Stomach (tissue), 4 donors: ENCODE data around the gene ERVK3-1.

Experiments used
- CTCF ChIP-seq, 7 experiments: fragments of 450-650 bp in 4 of 7; fragments of 200-600 bp in 3 of 7; sonication (generic) in 3 of 7; IDR thresholded peaks; one replicate each; pipeline ENCODE4 v1.5.1; 2016 to 2019; ENCODE audit warnings: antibody characterized with exemption in 7 of 7, control low read depth in 2 of 7, mild to moderate bottlenecking in 1 of 7
- EP300 ChIP-seq: sonication (generic); formaldehyde crosslinking; IDR thresholded peaks from one replicate; pipeline ENCODE4 v1.6.1; 2017; ENCODE audit warnings: antibody characterized with exemption
- POLR2A ChIP-seq, 4 donors: fragments of 450-650 bp; IDR thresholded peaks; one replicate each; pipeline ENCODE4 v1.6.1; 2016; ENCODE audit warnings: antibody characterized with exemption in 4 of 4, control low read depth in 2 of 4, mild to moderate bottlenecking in 1 of 4, moderate library complexity in 1 of 4
- POLR2AphosphoS5 ChIP-seq, 3 donors: sonication (generic); formaldehyde crosslinking; IDR thresholded peaks; one replicate each; pipeline ENCODE4 v1.6.1; 2016; ENCODE audit warnings: antibody characterized with exemption in 3 of 3

GRCh38 chr19:58304255-58304654 is 922 bp upstream of the ERVK3-1 start:
- no peak for TF ChIP-seq POLR2A (IDR thresholded peaks at IDR 0.05)
- TF ChIP-seq CTCF (IDR thresholded peaks at IDR 0.05), result no peak
- no peak for TF ChIP-seq POLR2AphosphoS5 (IDR thresholded peaks at IDR 0.05)
- TF ChIP-seq EP300, result no peak
